Head of caudate nucleus (tissue), 42 donors: ENCODE data around the gene SPTA1.

Source experiments
- DNase-seq, 42 donors: peaks; one replicate each; pipeline versions ENCODE4 v3.0.0 to v3.0.0-alpha.2; 2020 to 2021; ENCODE audit warnings: mixed read lengths in 7 of 42
- intact Hi-C: fragments of 100-400 bp; cut with DNase I; formaldehyde crosslinking; loops from one replicate; pipeline ENCODE4 v1.15.0; 2022

Gene SPTA1

GRCh38 chr1:158600735-158601134 is 85.8 kb downstream of the SPTA1 start:
- intact Hi-C loops: no loop called here
- DNase-seq: no peak

GRCh38 chr1:158586942-158587341 is 99.6 kb downstream of the SPTA1 start:
- intact Hi-C loops: no loop called here
- no peak for DNase-seq

- no peak for DNase-seq
- intact Hi-C loops: no loop called here
Measured at GRCh38 chr1:158583962-158584361, 102.6 kb downstream of the SPTA1 start.

GRCh38 chr1:158579733-158580132 is 106.8 kb downstream of the SPTA1 start, which contains the start of gene OR10X1:
Gene OR10X1, minus strand, starts transcription at chr1:158579899. Its CDS starts 0 bp downstream, at chr1:158579899.
- intact Hi-C loops: no loop called here
- DNase-seq: no peak

- intact Hi-C loops: no loop called here
- DNase-seq: no peak
Measured at GRCh38 chr1:158577561-158577960, 109.0 kb downstream of the SPTA1 start.

GRCh38 chr1:158572226-158572625 is 114.3 kb downstream of the SPTA1 start:
- no peak for DNase-seq
- intact Hi-C loops: no loop called here

GRCh38 chr1:158570480-158570879 is 116.0 kb downstream of the SPTA1 start, which contains the start of gene OR6P1:
Gene OR6P1, minus strand, starts transcription at chr1:158570580. Its CDS starts 6,976 bp downstream, at chr1:158563604.
- no peak for DNase-seq
- intact Hi-C loops: no loop called here

- intact Hi-C loops: no loop called here
- no peak for DNase-seq
Measured at GRCh38 chr1:158564608-158565007, 121.9 kb downstream of the SPTA1 start.

GRCh38 chr1:158563853-158564252 is 122.7 kb downstream of the SPTA1 start:
- no peak for DNase-seq

More at GRCh38 chr1:158563853-158564252, 122.7 kb downstream of the SPTA1 start:
- intact Hi-C loops: no loop called here
